A673 (cell line): ENCODE results near the gene SMU1. TPM values are rescaled to one million over a fixed set of nuclear protein-coding genes. Genes with fewer than 3 reads are reported as not detected.

Experiments
- BruUV-seq: library from RNA; stranded (reverse); fragments of 400-500 nt; replicated peaks from 2 replicates; lab custom pipeline; 2021; lab: Mats Ljungman, UMichigan
- CTCF ChIA-PET: fragments of 300-600 bp; sonication (Branson Sonifier 250); formaldehyde crosslinking; loops from one replicate; lab custom pipeline; 2022; ENCODE audit warnings: antibody characterized with exemption; lab: Charles Lee
- POLR2A ChIA-PET: fragments of 300-600 bp; sonication (Branson Sonifier 250); formaldehyde crosslinking; loops from one replicate; lab custom pipeline; 2022; ENCODE audit warnings: antibody characterized with exemption; ENCODE audit not compliant: low non-redundant PET; lab: Charles Lee
- DNase-seq: peaks from one replicate; pipeline ENCODE4 v3.0.0-alpha.2; 2015; ENCODE audit warnings: low spot score
- H3K27ac ChIP-seq: fragments of 200-600 bp; sonication (generic); 2 replicates; pipeline ENCODE4 v1.5.1; 2016; ENCODE audit warnings: mixed run types, low read depth, mild to moderate bottlenecking, mixed read lengths, antibody characterized with exemption, low read length; ENCODE audit not compliant: poor library complexity, severe bottlenecking
- H3K27me3 ChIP-seq: fragments of 200-600 bp; sonication (generic); replicated peaks from 2 replicates; pipeline ENCODE4 v1.6.1; 2017; ENCODE audit warnings: mixed run types, low read depth, mild to moderate bottlenecking, mixed read lengths, antibody characterized with exemption, low read length; ENCODE audit not compliant: insufficient read depth, poor library complexity
- H3K36me3 ChIP-seq: fragments of 200-600 bp; sonication (generic); 2 replicates; pipeline ENCODE4 v1.6.1; 2016; ENCODE audit warnings: mixed run types, mild to moderate bottlenecking, mixed read lengths, antibody characterized with exemption, low read length; ENCODE audit not compliant: insufficient read depth, poor library complexity, severe bottlenecking
- H3K4me1 ChIP-seq: fragments of 200-600 bp; sonication (generic); 2 replicates; pipeline ENCODE4 v1.6.1; 2017; ENCODE audit warnings: mixed run types, mild to moderate bottlenecking, mixed read lengths, antibody characterized with exemption, low read length; ENCODE audit not compliant: insufficient read depth, poor library complexity, severe bottlenecking
- H3K4me3 ChIP-seq: fragments of 200-600 bp; sonication (generic); 2 replicates; pipeline ENCODE4 v1.5.1; 2016; ENCODE audit warnings: low read depth, mixed run types, mild to moderate bottlenecking, mixed read lengths, low read length; ENCODE audit not compliant: poor library complexity, severe bottlenecking
- H3K9me3 ChIP-seq: fragments of 200-600 bp; sonication (generic); 2 replicates; pipeline ENCODE4 v1.6.1; 2016; ENCODE audit warnings: mixed run types, low read depth, mild to moderate bottlenecking, mixed read lengths, antibody characterized with exemption, low read length; ENCODE audit not compliant: poor library complexity, severe bottlenecking
- CTCF ChIP-seq: fragments of 300-800, 200-600 bp; sonication (generic); conservative IDR thresholded peaks from 2 replicates; pipeline ENCODE4 v1.5.1; 2017; ENCODE audit warnings: low read depth, mild to moderate bottlenecking, antibody characterized with exemption, low read length, moderate library complexity, mixed read lengths
- EZH2 ChIP-seq: fragments of 200-600 bp; sonication (generic); IDR thresholded peaks from 2 replicates; pipeline ENCODE4 v1.6.1; 2017; ENCODE audit warnings: borderline replicate concordance, low read depth, mild to moderate bottlenecking, mixed read lengths, antibody characterized with exemption, low read length; ENCODE audit not compliant: poor library complexity, severe bottlenecking
- intact Hi-C: fragments of 100-400 bp; cut with micrococcal nuclease; formaldehyde crosslinking; loops from one replicate; pipeline ENCODE4 v1.10.0; 2022; ENCODE audit not compliant: unreplicated experiment
- total RNA-seq: library from RNA; stranded (reverse); gene quantifications from 2 replicates; pipeline ENCODE4 v1.2.3, GENCODE V29; 2021

SMU1 gene
- total RNA-seq, 1 experiment from 2014 or later, result 31.2 TPM

DNA sequence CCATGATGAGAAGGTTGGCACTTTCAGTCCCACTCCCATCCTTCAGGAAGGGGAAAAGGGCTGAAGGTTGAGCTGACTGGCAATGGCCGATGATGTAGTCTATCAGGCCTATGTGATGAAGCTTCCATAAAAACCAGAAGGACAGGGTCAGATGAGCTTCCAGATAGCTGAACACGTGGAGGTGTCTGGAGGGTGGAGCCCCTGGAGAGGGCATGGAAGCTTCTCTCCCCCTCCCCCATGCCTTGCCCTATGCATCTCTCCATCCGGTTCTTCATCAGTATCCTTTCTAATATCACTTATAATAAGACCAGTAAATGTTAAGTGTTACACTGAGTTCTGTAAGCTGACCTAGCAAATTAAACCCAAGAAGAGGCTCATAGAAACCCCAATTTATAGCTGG, 32.6 kb upstream of the SMU1 start:
- Histone ChIP-seq H3K4me3 (no peak overlapping the region), H3K36me3 (peaks cover 7% of the 10 kb centered on the region), H3K9me3 (no peaks in the 10 kb centered on the region), H3K4me1 (no peaks in the 10 kb centered on the region), H3K27ac (no peak overlapping the region), H3K27me3 (no peaks in the 10 kb centered on the region)
- CTCF ChIA-PET, result no interaction called here
- BruUV-seq, result no TSS peak
- no peak for DNase-seq
- intact Hi-C loops, result no loop called here
- POLR2A ChIA-PET, result interaction anchor here (0.6 kb wide), 1 partner anchor 11 kb away, joined by 7 read pairs; no protein-coding TSS in a partner anchor
- TF ChIP-seq EZH2 (no peak), CTCF (no peak)

GRCh38 chr9:33108472-33108871, 32.0 kb upstream of the SMU1 start:
- Histone ChIP-seq H3K27me3 (no peaks in the 10 kb centered on the region), H3K9me3 (no peaks in the 10 kb centered on the region), H3K4me3 (no peak overlapping the region), H3K4me1 (no peaks in the 10 kb centered on the region), H3K36me3 (peaks cover 6% of the 10 kb centered on the region), H3K27ac (no peak overlapping the region)
- intact Hi-C loops, result no loop called here
- ChIA-PET POLR2A (no interaction called here), CTCF (no interaction called here)
- no peak for TF ChIP-seq CTCF
- no peak for TF ChIP-seq EZH2
- BruUV-seq, result no TSS peak
- no peak for DNase-seq

- no peak overlapping the region for H3K27ac ChIP-seq
- H3K9me3 ChIP-seq, result no peaks in the 10 kb centered on the region
- CTCF ChIA-PET, result no interaction called here
- intact Hi-C loops, result no loop called here
- POLR2A ChIA-PET, result no interaction called here
- no peak for DNase-seq
- H3K36me3 ChIP-seq, result no peaks in the 10 kb centered on the region
- H3K4me3 ChIP-seq, result no peak overlapping the region
- BruUV-seq, result no TSS peak
- TF ChIP-seq CTCF (no peak), EZH2 (no peak)
- H3K27me3 ChIP-seq, result no peaks in the 10 kb centered on the region
- no peaks in the 10 kb centered on the region for H3K4me1 ChIP-seq
Observed at GRCh38 chr9:33107762-33108161, 31.3 kb upstream of the SMU1 start.
